IPS-NIHi11 (cell line): Measurements from ENCODE around the gene NIT1.

Source experiments
- DNase-seq: peaks from one replicate; pipeline ENCODE4 v3.0.0; 2012; ENCODE audit warnings: mixed read lengths, low spot score

The NIT1 gene

GRCh38 chr1:161117759-161118581 is at the start of gene NIT1, which contains the start of gene PFDN2:
Gene NIT1, plus strand, starts transcription at chr1:161118105. Its CDS starts 72 bp downstream, at chr1:161118177.
Gene PFDN2, minus strand, starts transcription at chr1:161118037. Its CDS starts 11 bp downstream, at chr1:161118026.
- peak; percentile 94 for DNase-seq

GRCh38 chr1:161068306-161069234 is 49.3 kb upstream of the NIT1 start:
- peak; percentile 53 for DNase-seq

GRCh38 chr1:161069241-161069640 is 48.7 kb upstream of the NIT1 start:
- no peak for DNase-seq

GRCh38 chr1:161069731-161070270 is 48.1 kb upstream of the NIT1 start, which contains the start of gene ARHGAP30:
Gene ARHGAP30, minus strand, starts transcription at chr1:161069891. Its CDS starts 267 bp downstream, at chr1:161069624.
- no peak for DNase-seq

GRCh38 chr1:161070761-161071160 is 47.1 kb upstream of the NIT1 start:
- DNase-seq: no peak

GRCh38 chr1:161071886-161072371 is 46.0 kb upstream of the NIT1 start:
- peak; percentile 82 for DNase-seq

GRCh38 chr1:161072751-161073449 is 45.0 kb upstream of the NIT1 start:
- no peak for DNase-seq

GRCh38 chr1:161073474-161074121 is 44.3 kb upstream of the NIT1 start:
- DNase-seq: no peak

GRCh38 chr1:161074676-161075368 is 43.1 kb upstream of the NIT1 start:
- DNase-seq: no peak

- DNase-seq: no peak
Observed at GRCh38 chr1:161076410-161076809, 41.5 kb upstream of the NIT1 start.

GRCh38 chr1:161077426-161077825 is 40.5 kb upstream of the NIT1 start:
- DNase-seq: no peak

- no peak for DNase-seq
Observed at GRCh38 chr1:161079436-161080110, 38.3 kb upstream of the NIT1 start.

- no peak for DNase-seq
Observed at GRCh38 chr1:161080441-161081405, 37.2 kb upstream of the NIT1 start.

- DNase-seq: no peak
Observed at GRCh38 chr1:161081519-161081918, 36.4 kb upstream of the NIT1 start.

GRCh38 chr1:161082483-161082882 is 35.4 kb upstream of the NIT1 start:
- DNase-seq: no peak

- peak; percentile 70 for DNase-seq
Observed at GRCh38 chr1:161082996-161083747, 34.7 kb upstream of the NIT1 start.

- no peak for DNase-seq
Observed at GRCh38 chr1:161083748-161084596, 33.9 kb upstream of the NIT1 start.
